GM03348 (cell line): ENCODE measurements around the gene WDFY2.
"Not testable (repeated sequence)": the region's sequence is repeated elsewhere in the genome, so short reads cannot be mapped to it uniquely, and the experiment has no call there.

Experiments
- DNase-seq: peaks from one replicate; pipeline ENCODE4 v3.0.0; 2012; ENCODE audit warnings: low spot score

Gene WDFY2

DNA sequence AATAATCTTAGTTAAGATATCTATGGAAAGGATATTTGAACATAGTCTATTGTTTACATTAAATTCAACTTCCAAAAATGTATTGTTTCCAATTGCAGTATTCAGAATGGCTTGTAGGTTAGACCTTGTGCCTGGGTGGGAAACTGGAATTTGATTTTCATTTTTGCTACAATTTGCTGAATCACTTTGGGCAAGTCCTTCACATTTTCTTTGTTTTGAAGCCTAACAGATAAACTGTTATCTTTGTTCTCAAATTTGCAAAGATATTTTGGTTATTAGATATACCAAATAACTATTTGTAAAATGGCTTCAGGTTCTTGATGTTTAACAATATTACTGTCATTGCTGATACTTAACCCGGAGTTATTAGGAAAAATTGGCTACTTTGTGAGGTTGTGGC lies 82.6 kb downstream of the WDFY2 start:
- DNase-seq = no peak

GRCh38 chr13:51668580-51669195 lies 84.4 kb downstream of the WDFY2 start:
- DNase-seq = no peak

DNA sequence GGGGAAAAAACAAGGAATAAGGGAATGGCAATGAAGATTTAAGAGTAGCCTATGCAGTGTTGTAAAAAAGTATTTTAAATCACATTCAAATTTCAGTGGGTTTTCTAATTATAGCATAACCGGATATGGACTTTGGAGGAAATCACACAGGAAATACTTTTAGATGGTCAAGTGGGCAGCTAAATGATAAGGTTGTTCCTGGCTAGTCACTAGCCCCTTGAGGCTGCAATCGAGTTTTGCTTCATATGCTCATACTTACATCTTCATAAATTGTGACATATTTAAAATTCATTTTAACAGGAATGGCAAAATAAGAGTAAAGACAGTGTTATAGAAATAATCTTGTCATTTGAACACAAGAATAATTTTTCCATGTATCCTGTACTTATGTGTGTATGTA lies 88.9 kb downstream of the WDFY2 start:
- no peak for DNase-seq

GRCh38 chr13:51674276-51674675 lies 90.0 kb downstream of the WDFY2 start:
- DNase-seq = no peak

- no peak for DNase-seq
These were observed 91.1 kb downstream of the WDFY2 start for GRCh38 chr13:51675385-51675784.

DNA sequence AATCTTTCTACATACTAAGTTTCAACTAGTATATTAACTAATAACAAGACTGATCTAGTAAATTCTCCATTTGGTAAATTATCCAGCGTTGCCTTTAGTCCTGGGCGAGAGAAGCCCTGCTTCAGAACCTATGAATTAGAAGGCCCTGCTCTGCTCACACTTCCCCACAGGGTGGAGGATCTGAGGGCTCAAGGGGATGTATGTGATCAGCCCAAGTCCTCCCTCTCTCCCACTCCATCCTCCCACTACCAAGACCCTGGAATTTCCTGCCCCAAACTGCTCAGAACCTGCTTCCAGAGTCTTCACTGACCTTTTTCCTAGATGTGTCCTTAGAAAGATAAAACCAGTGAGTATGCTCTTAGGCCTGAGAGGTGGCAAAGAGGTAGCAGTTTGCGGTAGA lies 91.6 kb downstream of the WDFY2 start:
- no peak for DNase-seq

GRCh38 chr13:51676739-51677138 lies 92.5 kb downstream of the WDFY2 start:
- DNase-seq = no peak

DNA sequence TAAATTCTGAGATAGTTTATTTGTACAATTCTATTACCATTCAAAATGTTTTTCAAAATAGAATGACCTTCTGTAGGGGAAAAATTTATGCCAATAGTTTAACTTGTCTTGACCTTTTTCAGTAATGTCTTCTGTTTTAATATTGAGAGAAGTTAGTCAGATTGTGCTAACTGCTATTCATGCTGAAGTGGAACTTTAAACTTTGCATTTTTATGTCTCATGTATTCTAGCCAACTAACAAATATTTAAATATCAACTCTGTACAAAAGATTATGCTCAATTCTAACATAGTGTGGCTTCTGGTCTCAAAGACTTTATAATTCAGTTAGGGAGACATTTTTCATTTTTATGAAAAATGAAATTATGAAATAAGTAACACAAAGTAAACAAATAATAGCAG lies 94.2 kb downstream of the WDFY2 start:
- no peak for DNase-seq

DNA sequence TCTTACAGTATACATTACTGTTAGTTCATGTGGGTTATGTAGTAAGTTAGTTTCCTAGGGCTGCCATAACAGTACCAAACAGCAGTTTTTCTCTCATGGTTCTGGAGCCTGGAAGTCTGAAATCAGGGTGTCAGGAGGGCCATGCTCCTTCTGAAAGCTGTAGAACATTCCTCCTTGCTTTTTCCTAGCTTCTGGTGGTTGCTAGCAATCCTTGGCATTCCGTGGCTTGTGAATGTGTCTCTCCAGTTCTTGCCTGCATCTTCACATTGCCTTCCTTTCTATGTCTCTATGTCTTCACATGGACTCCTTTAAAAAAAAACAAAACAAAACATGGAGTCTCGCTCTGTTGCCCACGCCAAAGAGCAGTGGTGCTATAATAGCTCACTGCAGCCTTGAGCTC lies 95.4 kb downstream of the WDFY2 start:
- DNase-seq = no peak

DNA sequence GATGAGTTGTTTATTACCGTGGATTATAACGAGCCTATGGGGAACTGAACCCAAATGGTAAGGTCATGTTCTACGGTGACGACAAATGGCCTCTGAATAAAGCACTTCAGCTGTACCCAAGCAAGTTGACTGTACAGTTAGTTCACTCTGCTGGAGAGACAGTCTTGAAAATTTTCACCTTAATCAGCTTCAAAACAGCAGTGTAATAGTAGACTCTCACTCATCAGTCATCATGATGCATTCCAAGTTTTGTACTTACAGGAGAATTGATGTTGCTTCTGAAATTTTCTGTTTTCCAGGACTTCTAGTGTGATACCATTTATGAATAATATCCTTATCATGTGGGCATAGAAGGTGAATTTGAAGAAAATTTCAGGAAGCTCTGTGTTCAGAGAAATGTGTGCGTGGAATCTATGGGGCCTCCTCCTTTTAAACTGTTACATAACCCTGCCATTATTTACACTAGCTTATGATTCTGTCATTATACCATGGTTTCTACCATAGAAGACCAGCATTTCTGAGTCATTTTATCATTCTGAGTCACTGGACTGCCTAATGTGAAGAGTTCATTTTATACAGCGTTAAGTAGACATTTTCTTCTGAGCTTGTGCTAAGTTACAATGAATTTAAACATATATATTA lies 96.9 kb downstream of the WDFY2 start:
- peak; percentile 48 for DNase-seq

- DNase-seq = no peak
These were observed 98.4 kb downstream of the WDFY2 start for GRCh38 chr13:51682686-51683085.

- no peak for DNase-seq
These were observed 99.3 kb downstream of the WDFY2 start for GRCh38 chr13:51683597-51683996.

DNA sequence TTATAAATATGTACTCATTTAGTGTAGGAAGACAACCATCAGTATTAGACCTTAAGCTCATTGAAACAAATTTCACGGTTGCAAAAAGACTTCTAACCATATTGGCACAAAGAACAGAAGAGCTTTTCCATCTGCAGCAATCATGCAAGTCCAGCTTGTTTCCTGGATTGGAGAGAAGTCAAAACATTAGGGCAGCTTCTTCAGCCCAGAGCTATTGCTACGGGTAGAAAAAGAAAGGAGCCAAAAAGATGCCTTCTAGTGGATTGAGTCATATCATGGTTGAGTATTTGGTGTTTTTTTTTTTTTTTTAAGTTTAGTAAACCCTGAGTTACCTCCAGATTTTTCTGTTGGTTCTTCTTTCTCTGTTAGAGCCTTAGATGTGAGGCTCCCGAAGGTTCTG lies 99.8 kb downstream of the WDFY2 start:
- DNase-seq = peak; percentile 56

GRCh38 chr13:51687947-51688714 lies 103.9 kb downstream of the WDFY2 start:
- DNase-seq = no peak

GRCh38 chr13:51688937-51689662 lies 104.8 kb downstream of the WDFY2 start:
- no peak for DNase-seq

GRCh38 chr13:51689663-51689996 lies 105.4 kb downstream of the WDFY2 start:
- no peak for DNase-seq

GRCh38 chr13:51695677-51696076 lies 111.4 kb downstream of the WDFY2 start:
- not testable (repeated sequence) for DNase-seq

DNA sequence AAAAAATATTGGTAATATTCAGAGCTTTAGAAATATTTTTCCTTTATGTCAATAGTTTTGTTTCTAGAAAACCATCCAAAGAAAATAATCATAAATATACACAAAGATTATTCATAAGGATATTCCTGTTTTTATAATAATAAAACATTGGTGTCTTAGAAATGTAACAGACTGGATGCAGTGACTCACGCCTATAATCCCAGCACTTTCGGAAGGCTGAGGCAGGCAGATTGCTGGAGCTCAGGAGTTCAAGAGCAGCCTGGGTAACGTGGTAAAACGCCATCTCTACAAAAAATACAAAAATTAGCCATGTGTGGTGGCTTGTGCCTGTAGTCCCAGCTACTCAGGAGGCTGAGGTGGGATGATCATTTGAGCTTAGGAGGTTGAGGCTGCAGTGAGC lies 112.9 kb downstream of the WDFY2 start:
- no peak for DNase-seq

- DNase-seq = no peak
These were observed 113.6 kb downstream of the WDFY2 start for GRCh38 chr13:51697855-51698254.

GRCh38 chr13:51698352-51698751 lies 114.1 kb downstream of the WDFY2 start:
- DNase-seq = no peak

DNA sequence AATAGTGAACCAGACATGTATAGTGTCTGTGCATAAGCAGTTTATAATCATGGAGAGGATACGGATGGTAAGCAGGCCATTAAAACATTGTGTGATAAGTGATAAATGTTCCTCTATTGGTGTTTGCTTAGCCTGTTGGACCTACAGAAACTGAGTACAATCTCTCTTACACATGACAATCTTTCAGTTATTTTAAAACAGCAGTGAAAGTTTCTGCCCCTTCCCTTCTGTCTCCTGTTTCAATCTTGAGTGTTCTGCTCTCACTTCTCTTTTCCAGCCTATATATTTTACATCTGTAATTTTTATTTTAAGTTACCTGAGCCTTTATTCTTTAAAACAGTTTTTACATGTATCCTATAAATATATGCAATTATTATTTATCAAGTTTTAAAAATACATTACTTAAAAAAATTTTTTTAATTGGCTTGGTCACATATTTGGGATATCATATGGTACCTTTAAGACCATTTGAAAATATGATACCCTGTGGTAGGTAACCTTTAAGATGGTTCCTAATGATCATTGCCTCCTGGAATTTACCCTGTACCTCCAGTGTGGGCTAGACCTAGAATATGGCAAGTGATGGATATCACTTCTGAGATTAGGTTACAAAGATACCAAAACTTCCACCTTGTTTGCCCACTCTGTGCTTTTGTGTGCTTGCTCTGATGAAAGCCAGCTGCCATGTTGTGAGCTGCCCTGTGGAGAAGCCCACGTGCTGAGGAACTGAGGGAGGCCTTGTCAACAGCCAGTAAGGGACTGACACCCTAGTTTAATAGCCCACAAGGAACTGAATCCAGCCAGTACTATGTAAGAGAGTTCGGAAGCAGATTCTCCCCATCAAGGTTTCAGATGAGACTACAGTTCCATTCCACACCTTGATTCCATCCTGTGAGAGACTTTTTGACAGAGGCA lies 120.4 kb downstream of the WDFY2 start:
- no peak for DNase-seq

- DNase-seq = no peak
These were observed 123.2 kb downstream of the WDFY2 start for GRCh38 chr13:51707461-51707860.
